Peyer's patch (tissue), 4 donors: ENCODE results near the gene CLDN18. TPM values are rescaled to one million over a fixed set of nuclear protein-coding genes. Genes with fewer than 3 reads are reported as not detected.

ENCODE experiments used
- DNase-seq, 3 donors: peaks; one replicate each; pipeline ENCODE4 v3.0.0-alpha.2; 2017 to 2019
- H3K27ac ChIP-seq, 4 donors: fragments of 200-600 bp; sonication (generic); one replicate each; pipeline ENCODE4 v1.5.1; 2016 to 2019
- H3K27me3 ChIP-seq, 2 donors: fragments of 200-600 bp; sonication (generic); one replicate each; pipeline ENCODE4 v1.5.1; 2019
- H3K36me3 ChIP-seq, 3 donors: fragments of 200-600 bp; sonication (generic); one replicate each; pipeline ENCODE4 v1.5.1; 2016 to 2019
- H3K4me1 ChIP-seq, 4 donors: fragments of 200-600 bp; sonication (generic); one replicate each; pipeline ENCODE4 v1.5.1; 2016 to 2019
- H3K4me3 ChIP-seq, 4 donors: fragments of 200-600 bp; sonication (generic); 1 replicate in 3 of 4; 2 replicates in 1 of 4; pipeline ENCODE4 v1.5.1; 2016 to 2019; ENCODE audit warnings: mild to moderate bottlenecking in 1 of 4
- H3K9me3 ChIP-seq, 4 donors: fragments of 200-600 bp; sonication (generic); one replicate each; pipeline ENCODE4 v1.5.1; 2016 to 2019; ENCODE audit warnings: mild to moderate bottlenecking in 1 of 4
- CTCF ChIP-seq, 6 experiments: fragments of 450-650 bp in 4 of 6; fragments of 200-600 bp in 2 of 6; sonication (generic) in 1 of 6; IDR thresholded peaks; one replicate each; pipeline ENCODE4 v1.5.1; 2017 to 2019; ENCODE audit warnings: antibody characterized with exemption in 6 of 6, mild to moderate bottlenecking in 3 of 6, moderate library complexity in 1 of 6
- POLR2A ChIP-seq, 2 donors: fragments of 450-650 bp; IDR thresholded peaks; one replicate each; pipeline ENCODE4 v1.5.1; 2017; ENCODE audit warnings: antibody characterized with exemption in 2 of 2, mild to moderate bottlenecking in 2 of 2, moderate library complexity in 2 of 2
- total RNA-seq, 4 donors: library from RNA; depleted of rRNA; stranded (reverse); fragments of >200 nt; gene quantifications; one replicate each; pipeline ENCODE4 v1.1.0, GENCODE V29; 2016

Gene CLDN18
- total RNA-seq, 4 donors from 2014 or later = not detected

GRCh38 chr3:138081371-138082084, 71.6 kb downstream of the CLDN18 start:
- TF ChIP-seq POLR2A (IDR thresholded peaks at IDR 0.05) (no peak), CTCF (IDR thresholded peaks at IDR 0.05) (no peak)
- DNase-seq = no peak
- Histone ChIP-seq H3K27me3 (no peaks in the 10 kb centered on the region), H3K36me3 (peaks cover 0 to 12% (median 0%) of the 10 kb centered on the region in 3 donors), H3K4me3 (no peak overlapping the region), H3K4me1 (no peaks in the 10 kb centered on the region), H3K27ac (no peak overlapping the region), H3K9me3 (no peaks in the 10 kb centered on the region)

- no peak for DNase-seq
- no peak overlapping the region for H3K4me3 ChIP-seq
- H3K27me3 ChIP-seq = no peaks in the 10 kb centered on the region
- TF ChIP-seq POLR2A (IDR thresholded peaks at IDR 0.05) = no peak
- no peak for TF ChIP-seq CTCF (IDR thresholded peaks at IDR 0.05)
- peaks cover 0 to 9% (median 0%) of the 10 kb centered on the region in 3 donors for H3K36me3 ChIP-seq
- no peak overlapping the region for H3K27ac ChIP-seq
- no peaks in the 10 kb centered on the region for H3K9me3 ChIP-seq
- H3K4me1 ChIP-seq = no peaks in the 10 kb centered on the region
Measured at GRCh38 chr3:138082085-138082991, 72.4 kb downstream of the CLDN18 start.

- TF ChIP-seq CTCF (IDR thresholded peaks at IDR 0.05) (no peak), POLR2A (IDR thresholded peaks at IDR 0.05) (no peak)
- no peaks in the 10 kb centered on the region for H3K27me3 ChIP-seq
- H3K27ac ChIP-seq = no peak overlapping the region
- DNase-seq = no peak
- H3K4me1 ChIP-seq = no peaks in the 10 kb centered on the region
- H3K9me3 ChIP-seq = no peaks in the 10 kb centered on the region
- no peak overlapping the region for H3K4me3 ChIP-seq
- H3K36me3 ChIP-seq = peaks cover 0 to 8% (median 0%) of the 10 kb centered on the region in 3 donors
Measured at GRCh38 chr3:138082992-138083386, 73.0 kb downstream of the CLDN18 start.

Other genes with a start within 250 kb of the CLDN18 start
- not detected for gene SOX14, start 245.8 kb upstream of the CLDN18 start, total RNA-seq
- gene DZIP1L, start 105.4 kb downstream of the CLDN18 start, total RNA-seq = 10 to 100 TPM in 1 of 4 donors, 1 to 10 TPM in 3; 2.8 to 40.4 (median 5.5) TPM
- not detected for gene A4GNT, start 122.2 kb downstream of the CLDN18 start, total RNA-seq
- gene DBR1, start 164.8 kb downstream of the CLDN18 start, total RNA-seq = 10 to 100 TPM in 1 of 4 donors, 1 to 10 TPM in 3; 6.3 to 24.8 (median 8.6) TPM
- 10 to 100 TPM; 35.7 to 77.2 (median 56.3) TPM for gene ARMC8, start 177.1 kb downstream of the CLDN18 start, total RNA-seq